HEK293T (cell line): ENCODE measurements around the gene GRIK2.

ENCODE experiments used
- PKNOX1 ChIP-seq: fragments of 450-650 bp; IDR thresholded peaks from 2 replicates; pipeline ENCODE4 v1.6.1; 2016
- TARDBP ChIP-seq: fragments of 450-650 bp; IDR thresholded peaks from 2 replicates; pipeline ENCODE4 v1.6.1; 2016

GRCh38 chr6:101572627-101573026 lies 179.1 kb downstream of the GRIK2 start:
- no peak for TF ChIP-seq TARDBP
- TF ChIP-seq PKNOX1 = no peak
